Measurements from ENCODE around the gene CPNE6. TPM values are rescaled to one million over a fixed set of nuclear protein-coding genes. Genes with fewer than 3 reads are reported as not detected.

The CPNE6 gene
- total RNA-seq, 1 experiment from 2014 or later = not detected

GRCh38 chr14:24054646-24055045 is 16.7 kb upstream of the CPNE6 start:
- DNase-seq (ENCODE audit: low spot score) = no peak

GRCh38 chr14:24055971-24056799 is 15.2 kb upstream of the CPNE6 start:
- no peak for DNase-seq (ENCODE audit: low spot score)

GRCh38 chr14:24056800-24057184 is 14.6 kb upstream of the CPNE6 start:
- DNase-seq (ENCODE audit: low spot score) = no peak

DNA sequence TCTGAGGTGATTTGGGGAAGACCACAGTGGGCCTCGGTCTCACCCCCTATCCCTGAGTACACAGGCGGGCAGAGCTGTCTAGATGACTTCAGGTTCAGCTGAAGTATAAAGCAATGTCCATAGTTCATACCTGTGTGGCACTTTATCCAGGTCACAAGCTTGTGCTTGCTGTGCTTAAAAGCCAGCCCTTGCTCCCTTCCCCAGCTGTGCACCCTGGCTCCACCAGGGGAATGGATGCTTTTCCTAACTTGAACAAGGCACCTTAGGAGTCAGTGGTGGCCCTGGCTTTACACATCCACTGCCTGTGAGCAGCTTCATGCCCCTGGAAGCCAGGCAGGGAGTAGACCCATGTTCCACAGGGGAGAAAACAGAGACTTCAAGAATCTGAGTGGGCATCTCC is 14.1 kb upstream of the CPNE6 start:
- DNase-seq (ENCODE audit: low spot score) = no peak

- no peak for DNase-seq (ENCODE audit: low spot score)
Observed at GRCh38 chr14:24057867-24058259, 13.5 kb upstream of the CPNE6 start.

- DNase-seq (ENCODE audit: low spot score) = peak; percentile 73
Observed at GRCh38 chr14:24058260-24058950, 13.0 kb upstream of the CPNE6 start.

DNA sequence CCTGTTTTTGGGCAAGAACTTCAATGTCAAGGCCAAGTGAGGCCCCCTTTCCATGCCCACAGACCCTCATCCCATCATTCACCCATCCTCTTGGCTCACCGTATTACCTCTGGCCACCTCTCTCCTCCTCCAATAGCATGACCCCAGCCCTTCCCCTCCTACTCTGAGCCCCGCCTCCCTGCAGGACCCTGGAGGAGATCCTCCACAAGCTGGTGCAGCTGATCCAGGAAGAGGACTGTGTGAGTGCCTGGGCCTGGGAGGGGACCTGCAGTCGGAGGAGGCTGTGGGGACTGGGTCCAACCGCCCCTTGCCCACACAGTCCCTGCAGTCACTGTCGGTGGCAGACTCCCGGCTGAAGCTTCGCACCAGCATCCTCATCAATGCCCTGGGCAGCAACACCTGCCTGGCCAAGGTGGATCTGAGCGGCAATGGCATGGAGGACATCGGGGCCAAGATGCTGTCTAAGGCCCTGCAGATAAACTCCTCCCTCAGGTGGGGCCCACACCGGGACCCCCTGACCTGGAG is 12.3 kb upstream of the CPNE6 start:
- DNase-seq (ENCODE audit: low spot score) = no peak

DNA sequence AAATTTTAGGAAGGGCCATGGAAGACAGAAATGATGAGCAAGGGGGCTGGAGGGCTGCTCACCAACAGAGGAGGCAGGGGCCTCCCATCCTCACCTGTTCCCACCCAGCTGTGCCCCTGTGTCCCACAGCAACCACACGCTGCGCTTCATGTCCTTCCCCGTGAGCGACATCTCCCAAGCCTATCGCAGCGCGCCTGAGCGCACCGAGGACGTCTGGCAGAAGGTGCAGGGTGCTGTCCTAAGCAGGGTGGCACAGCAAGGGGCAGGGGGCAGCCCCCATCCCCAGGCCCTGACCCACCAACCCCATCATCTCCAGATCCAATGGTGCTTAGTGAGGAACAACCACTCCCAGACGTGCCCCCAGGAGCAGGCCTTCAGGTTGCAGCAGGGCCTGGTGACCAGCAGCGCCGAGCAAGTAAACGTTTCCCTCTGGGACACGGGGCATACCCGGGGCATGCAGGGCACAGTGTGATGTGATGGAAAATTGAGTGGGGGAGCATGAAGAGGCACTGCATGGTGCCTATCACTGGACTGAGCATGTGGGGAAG is 11.4 kb upstream of the CPNE6 start:
- no peak for DNase-seq (ENCODE audit: low spot score)

- no peak for DNase-seq (ENCODE audit: low spot score)
Observed at GRCh38 chr14:24060443-24060842, 10.9 kb upstream of the CPNE6 start.

GRCh38 chr14:24060984-24061913 is 10.1 kb upstream of the CPNE6 start:
- no peak for DNase-seq (ENCODE audit: low spot score)

DNA sequence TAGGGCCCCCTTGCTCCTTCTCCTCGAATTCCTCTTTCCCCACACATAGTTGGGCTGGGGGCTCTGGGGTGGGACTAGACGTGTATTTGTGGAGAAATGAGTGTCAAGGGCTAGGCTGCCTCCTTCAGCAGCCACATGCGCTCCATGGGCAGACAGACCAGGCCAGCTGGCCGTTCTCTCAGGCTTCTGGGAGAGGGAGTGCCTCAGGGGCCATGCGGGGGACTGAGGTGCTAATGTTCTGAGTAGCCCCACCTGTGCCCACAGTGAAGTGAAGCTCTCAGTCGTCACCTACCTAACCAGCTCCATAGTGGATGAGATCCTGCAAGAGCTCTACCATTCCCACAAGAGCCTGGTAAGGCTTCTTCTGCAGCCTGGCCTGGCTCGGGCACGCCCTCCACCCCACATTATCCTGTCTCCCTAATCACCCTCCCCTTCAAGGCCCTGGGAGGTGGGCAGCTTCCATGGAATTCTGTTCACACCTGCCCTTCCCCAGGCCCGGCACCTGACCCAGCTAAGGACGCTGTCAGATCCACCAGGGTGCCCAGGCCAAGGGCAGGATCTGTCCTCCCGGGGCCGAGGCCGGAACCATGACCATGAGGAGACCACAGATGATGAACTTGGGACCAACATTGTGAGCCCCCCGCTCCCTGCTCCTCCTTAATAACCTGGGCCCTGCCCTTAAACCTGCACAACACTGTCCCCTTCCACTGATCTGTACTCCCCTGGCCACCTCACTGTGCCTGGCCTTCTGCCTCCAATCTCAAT is 9.0 kb upstream of the CPNE6 start:
- DNase-seq (ENCODE audit: low spot score) = no peak

DNA sequence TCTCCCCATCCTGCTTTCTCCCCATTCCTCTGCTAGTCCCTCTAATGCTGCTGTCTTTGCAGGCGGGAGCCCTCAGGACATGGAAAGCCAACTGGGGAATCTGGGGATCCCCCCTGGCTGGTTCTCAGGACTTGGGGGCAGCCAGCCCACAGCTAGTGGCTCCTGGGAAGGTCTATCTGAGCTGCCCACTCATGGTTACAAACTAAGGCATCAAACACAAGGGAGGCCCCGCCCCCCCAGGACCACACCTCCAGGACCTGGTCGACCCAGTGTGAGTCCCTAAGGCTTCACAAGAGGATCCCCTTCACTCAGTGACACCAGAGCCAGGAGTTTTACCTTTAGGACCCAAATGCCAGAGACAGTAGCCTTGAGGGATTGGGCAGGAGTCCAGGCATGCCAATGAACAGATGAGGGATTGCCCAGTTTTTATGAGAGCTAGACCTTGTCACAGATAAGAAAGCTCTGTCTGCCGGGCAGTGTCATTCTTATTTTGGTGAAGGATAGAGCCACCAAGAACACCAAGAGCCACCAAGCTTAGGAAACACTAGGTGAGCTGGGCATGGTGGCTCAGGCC is 8.0 kb upstream of the CPNE6 start:
- no peak for DNase-seq (ENCODE audit: low spot score)

DNA sequence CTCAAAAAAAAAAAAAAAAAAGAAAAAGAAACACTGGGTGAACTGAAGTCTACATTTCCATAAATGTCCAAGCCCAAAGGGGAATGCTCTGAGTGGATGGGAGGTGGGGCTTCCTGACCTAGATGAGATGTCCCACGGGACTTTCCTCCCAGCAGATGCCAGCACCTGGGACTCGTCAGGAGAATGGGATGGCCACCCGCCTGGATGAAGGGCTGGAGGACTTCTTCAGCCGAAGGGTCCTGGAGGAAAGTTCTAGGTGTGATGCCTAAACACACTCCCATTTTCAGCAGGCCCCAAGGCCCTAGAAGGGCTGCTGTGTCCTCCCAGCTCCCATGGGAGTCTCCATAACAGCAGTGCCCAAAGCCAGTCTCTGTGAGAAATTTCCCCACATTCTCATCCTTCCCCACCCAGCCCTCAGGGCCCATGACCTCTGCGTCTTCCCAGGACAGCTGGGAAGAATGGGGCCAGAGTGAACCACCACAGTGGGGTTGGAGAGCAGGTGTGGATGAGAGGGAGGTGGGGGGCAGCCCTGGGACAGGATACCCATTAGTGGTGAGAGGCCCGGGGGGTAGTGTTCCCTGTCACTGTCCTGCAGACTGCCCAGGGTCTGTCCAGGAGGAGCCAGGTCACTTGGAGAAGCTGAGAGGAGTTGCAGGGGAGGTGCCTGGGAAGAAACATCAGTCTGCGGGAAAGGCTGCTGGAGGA is 7.1 kb upstream of the CPNE6 start:
- no peak for DNase-seq (ENCODE audit: low spot score)

GRCh38 chr14:24064856-24065255 is 6.5 kb upstream of the CPNE6 start:
- DNase-seq (ENCODE audit: low spot score) = no peak

DNA sequence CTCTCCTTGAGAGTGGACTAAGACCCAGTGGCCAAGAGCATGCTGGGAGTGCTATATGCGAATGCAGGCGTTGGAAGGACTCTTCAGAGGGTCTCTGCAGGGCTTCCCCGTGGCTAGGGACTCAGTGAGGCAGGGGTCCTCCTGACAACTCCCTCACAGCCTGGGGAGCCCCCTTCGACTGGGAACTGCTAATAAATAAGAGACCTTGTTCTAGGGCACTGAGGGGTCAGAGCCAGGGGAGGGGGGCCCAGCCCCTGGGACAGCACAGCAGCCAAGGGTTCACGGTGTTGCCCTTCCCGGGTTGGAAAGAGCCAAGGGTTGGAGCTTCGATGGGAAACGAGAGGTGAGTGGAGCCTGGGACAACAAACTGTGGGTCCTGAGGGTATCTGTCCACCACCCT is 6.0 kb upstream of the CPNE6 start:
- no peak for DNase-seq (ENCODE audit: low spot score)

GRCh38 chr14:24066496-24067132 is 4.7 kb upstream of the CPNE6 start:
- no peak for DNase-seq (ENCODE audit: low spot score)

DNA sequence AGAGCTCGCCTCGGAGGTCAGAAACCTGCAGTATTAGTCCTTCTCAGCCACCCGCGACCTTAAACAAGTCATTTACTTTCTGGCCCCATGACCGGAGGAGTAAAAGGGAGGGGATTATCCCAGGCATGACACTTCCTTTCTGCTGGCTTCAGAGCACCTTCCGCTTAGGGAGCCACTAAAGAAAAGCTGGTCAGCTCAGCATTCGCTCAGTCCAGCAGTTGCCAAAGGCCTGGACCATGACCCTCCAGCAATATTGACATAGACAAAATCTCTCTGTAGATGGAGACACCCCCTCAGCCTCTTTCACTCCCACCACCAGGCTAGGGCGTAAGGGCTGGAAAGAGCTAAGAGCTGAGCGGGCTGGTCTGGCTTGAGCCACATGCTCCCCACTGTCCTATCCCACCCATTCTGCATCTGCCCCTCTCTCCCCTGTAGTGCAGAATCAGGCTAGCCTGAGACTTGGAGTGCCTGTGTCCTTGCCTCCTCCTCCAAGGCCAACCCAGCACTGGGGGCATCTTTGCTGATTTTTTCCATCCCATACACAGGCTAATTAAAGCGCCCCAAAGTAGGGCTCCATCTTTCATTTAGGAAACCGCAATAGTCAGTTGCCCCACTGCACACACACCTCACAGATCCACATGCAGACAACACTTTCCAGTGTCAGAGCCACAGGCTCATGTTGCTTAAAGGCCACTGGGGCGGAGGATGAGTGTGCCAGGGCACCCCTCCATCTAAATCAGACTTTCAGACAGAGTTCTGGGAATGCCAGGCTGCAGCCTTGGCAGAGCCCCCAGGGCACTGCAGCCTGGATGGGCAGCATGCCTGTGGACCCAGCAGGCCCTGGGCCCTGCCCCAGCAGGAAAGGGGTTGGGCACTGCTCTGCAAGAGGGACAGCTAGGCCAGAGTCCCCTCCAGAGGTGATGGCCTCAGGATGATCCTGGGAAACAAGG is 4.0 kb upstream of the CPNE6 start:
- no peak for DNase-seq (ENCODE audit: low spot score)
